NCI-H128 (cell line): ENCODE data around the gene AADACL2.

ENCODE experiments used
- DNase-seq: peaks from one replicate; lab custom pipeline; 2025; ENCODE audit not compliant: unreplicated experiment; lab: John Stamatoyannopoulos, UW

AADACL2 gene

GRCh38 chr3:151798466-151798865, 64.7 kb downstream of the AADACL2 start:
- DNase-seq = no peak

DNA sequence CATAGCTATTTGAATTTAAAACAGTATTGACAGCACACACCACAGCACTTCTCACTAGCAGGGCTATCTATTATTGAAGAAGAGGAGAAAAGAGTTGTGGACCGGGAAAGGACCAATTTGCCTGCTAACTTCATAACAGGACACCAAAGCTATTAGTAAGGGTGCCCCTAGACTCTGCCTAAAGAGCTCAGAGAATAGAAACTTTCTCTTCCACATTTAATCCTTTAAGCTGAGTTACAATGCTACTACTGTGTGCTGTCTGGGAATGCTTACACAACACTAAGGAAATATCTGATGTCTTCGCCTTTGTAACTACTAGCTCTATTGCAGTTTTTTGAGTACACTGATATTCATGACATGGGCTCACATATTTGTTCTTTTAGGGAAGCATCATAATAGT, 66.7 kb downstream of the AADACL2 start:
- no peak for DNase-seq

DNA sequence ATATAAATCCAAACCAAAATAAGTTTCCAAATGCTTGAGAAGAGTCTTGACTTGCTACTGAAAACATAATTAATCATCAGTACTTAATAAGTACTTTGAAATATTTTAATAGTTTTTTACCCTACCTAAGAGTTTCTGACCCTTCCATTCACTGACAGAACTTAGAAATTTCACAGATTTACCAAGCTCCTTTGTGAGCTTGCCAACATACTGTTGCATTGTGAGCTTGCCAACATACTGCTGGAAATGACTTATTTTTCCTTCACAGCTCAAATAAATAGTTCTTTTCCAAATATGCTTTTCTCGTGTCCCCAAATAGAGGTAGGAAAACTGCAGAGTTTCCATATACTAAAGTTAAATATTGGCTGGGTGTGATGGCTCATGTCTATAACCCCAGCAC, 70.5 kb downstream of the AADACL2 start:
- no peak for DNase-seq

DNA sequence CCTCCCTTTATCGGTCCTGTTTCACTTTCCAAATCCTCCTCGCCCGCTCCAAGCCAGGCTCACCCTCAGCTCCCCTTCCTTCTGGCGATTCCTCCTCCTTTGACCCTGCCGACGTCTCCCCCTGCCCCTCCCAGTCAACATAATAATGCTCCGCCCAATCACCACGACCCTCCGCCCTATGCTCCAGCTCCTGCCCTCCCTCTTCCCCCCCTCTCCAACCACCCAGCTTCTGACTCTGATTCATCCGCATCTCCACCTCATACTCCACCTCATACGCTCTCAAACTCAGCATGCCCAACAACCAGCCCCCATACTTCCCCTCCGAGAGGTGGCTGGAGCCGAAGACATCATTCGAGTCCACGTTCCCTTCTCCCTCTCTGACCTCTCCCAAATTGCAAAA, 73.1 kb downstream of the AADACL2 start:
- DNase-seq = no peak
